ENCODE data around the gene LCOR. TPM values are rescaled to one million over a fixed set of nuclear protein-coding genes. Genes with fewer than 3 reads are reported as not detected.
"Not testable (repeated sequence)": the region's sequence is repeated elsewhere in the genome, so short reads cannot be mapped to it uniquely, and the experiment has no call there.

Gene LCOR
- total RNA-seq, 1 donor from 2014 or later, result 35.3 TPM

DNA sequence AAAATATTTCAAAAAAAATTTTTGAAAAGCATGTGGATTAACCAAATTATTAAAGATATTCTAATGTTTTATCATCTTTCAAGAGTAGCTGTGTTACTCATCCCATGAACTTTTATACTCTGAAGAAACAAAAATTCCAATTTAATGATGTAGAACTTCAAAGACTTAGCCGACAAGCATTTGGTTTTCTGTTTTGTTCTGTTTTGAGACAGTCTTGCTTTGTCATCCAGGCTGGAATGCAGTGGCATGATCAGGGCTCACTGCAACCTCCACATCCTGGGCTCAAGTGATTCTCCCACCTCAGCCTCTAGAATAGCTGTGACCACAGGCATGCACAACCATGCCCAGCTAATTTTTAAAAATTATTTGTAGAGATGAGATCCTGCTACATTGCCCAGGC lies 17.8 kb upstream of the LCOR start:
- no peaks in the 10 kb centered on the region for H4K20me1 ChIP-seq (ENCODE audit: low read depth)
- no peaks in the 10 kb centered on the region for H3K4me1 ChIP-seq
- TF ChIP-seq EZH2phosphoT487 (IDR thresholded peaks at IDR 0.05), result no peak
- no peaks in the 10 kb centered on the region for H3K27me3 ChIP-seq
- H3K27me3 Mint-ChIP-seq (ENCODE audit: insufficient read depth, low read depth), result peaks cover 4% of the 10 kb centered on the region
- no peaks in the 10 kb centered on the region for H3K36me3 Mint-ChIP-seq
- H3K4me3 ChIP-seq, result no peak overlapping the region
- no peak overlapping the region for H3K4me2 ChIP-seq
- H3K9ac ChIP-seq, result no peak overlapping the region
- H3K4me1 Mint-ChIP-seq, result no peaks in the 10 kb centered on the region
- H3F3A ChIP-seq (ENCODE audit: low read depth), result peaks cover 5% of the 10 kb centered on the region
- H3K27ac Mint-ChIP-seq, result no peak overlapping the region
- H3K27ac ChIP-seq, result no peak overlapping the region
- H3K9me3 Mint-ChIP-seq, result no peaks in the 10 kb centered on the region
- no peak for DNase-seq (ENCODE audit: low spot score)
- H3K9me3 ChIP-seq (ENCODE audit: low read depth), result no peaks in the 10 kb centered on the region
- no peaks in the 10 kb centered on the region for H3K79me2 ChIP-seq (ENCODE audit: low read depth)
- H3K36me3 ChIP-seq, result no peaks in the 10 kb centered on the region
- H2AFZ ChIP-seq (replicated peaks), result no peak overlapping the region
- no peak overlapping the region for H3K4me3 Mint-ChIP-seq

DNA sequence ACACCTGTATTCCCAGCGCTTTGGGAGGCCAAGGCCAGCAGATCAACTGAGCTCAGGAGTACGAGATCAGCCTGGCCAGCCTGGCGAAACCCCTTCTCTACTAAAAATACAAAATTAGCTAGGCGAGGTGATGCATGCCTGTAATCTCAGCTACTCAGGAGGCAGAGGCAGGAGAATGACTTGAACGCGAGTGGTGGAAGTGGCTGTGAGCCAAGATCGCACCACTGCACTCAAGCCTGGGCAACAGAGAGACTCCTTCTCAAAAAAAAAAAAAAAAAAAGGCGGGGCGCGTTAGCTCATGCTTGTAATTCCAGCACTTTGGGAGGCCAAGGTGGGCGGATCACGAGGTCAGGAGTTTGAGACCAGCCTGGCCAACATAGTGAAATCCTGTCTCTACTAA lies 13.1 kb upstream of the LCOR start:
- not testable (repeated sequence) for H3K4me1 Mint-ChIP-seq; H3K27me3 ChIP-seq; H3K4me3 Mint-ChIP-seq; H3F3A ChIP-seq (ENCODE audit: low read depth); H3K27ac ChIP-seq; H3K9me3 Mint-ChIP-seq; H2AFZ ChIP-seq (replicated peaks); DNase-seq (ENCODE audit: low spot score); H3K79me2 ChIP-seq (ENCODE audit: low read depth); H3K36me3 Mint-ChIP-seq; H3K27ac Mint-ChIP-seq; H4K20me1 ChIP-seq (ENCODE audit: low read depth); H3K9me3 ChIP-seq (ENCODE audit: low read depth); H3K27me3 Mint-ChIP-seq (ENCODE audit: insufficient read depth, low read depth); H3K36me3 ChIP-seq; H3K4me1 ChIP-seq; H3K4me2 ChIP-seq; H3K9ac ChIP-seq; H3K4me3 ChIP-seq

DNA sequence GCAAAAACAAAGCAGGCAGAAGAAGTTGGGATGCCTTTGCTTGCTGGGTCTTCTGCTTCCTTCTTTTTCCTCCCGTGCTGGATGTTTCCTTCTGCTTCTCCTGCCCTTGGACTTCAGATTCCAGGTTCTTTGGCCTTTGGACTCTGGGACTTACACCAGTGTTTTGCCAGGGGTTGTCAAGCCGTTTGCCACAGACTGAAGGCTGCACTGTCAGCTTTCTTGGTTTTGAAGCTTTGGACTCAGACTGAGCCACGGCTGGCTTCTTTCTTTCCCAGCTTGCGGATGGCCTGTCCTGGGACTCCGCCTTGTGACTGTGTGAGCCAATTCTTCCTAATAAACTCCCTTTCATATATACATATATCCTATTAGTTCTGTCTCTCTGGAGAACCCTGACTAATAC lies 11.3 kb upstream of the LCOR start:
- H3K79me2 ChIP-seq (ENCODE audit: low read depth), result no peaks in the 10 kb centered on the region
- no peaks in the 10 kb centered on the region for H3K36me3 Mint-ChIP-seq
- H3K4me1 Mint-ChIP-seq, result no peaks in the 10 kb centered on the region
- no peak overlapping the region for H3K27ac Mint-ChIP-seq
- TF ChIP-seq, protein P1, sequence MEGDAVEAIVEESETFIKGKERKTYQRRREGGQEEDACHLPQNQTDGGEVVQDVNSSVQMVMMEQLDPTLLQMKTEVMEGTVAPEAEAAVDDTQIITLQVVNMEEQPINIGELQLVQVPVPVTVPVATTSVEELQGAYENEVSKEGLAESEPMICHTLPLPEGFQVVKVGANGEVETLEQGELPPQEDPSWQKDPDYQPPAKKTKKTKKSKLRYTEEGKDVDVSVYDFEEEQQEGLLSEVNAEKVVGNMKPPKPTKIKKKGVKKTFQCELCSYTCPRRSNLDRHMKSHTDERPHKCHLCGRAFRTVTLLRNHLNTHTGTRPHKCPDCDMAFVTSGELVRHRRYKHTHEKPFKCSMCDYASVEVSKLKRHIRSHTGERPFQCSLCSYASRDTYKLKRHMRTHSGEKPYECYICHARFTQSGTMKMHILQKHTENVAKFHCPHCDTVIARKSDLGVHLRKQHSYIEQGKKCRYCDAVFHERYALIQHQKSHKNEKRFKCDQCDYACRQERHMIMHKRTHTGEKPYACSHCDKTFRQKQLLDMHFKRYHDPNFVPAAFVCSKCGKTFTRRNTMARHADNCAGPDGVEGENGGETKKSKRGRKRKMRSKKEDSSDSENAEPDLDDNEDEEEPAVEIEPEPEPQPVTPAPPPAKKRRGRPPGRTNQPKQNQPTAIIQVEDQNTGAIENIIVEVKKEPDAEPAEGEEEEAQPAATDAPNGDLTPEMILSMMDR (IDR thresholded peaks at IDR 0.05), result no peak
- TF ChIP-seq EZH2 (IDR thresholded peaks at IDR 0.05), result no peak
- TF ChIP-seq EZH2phosphoT487 (IDR thresholded peaks at IDR 0.05), result no peak
- DNase-seq (ENCODE audit: low spot score), result no peak
- no peaks in the 10 kb centered on the region for H3K27me3 ChIP-seq
- no peak overlapping the region for H3K4me3 ChIP-seq
- H2AFZ ChIP-seq (replicated peaks), result no peak overlapping the region
- H3F3A ChIP-seq (ENCODE audit: low read depth), result peaks cover 5% of the 10 kb centered on the region
- H3K9me3 Mint-ChIP-seq, result no peaks in the 10 kb centered on the region
- H3K36me3 ChIP-seq, result no peaks in the 10 kb centered on the region
- H3K4me1 ChIP-seq, result no peaks in the 10 kb centered on the region
- H4K20me1 ChIP-seq (ENCODE audit: low read depth), result no peaks in the 10 kb centered on the region
- H3K9me3 ChIP-seq (ENCODE audit: low read depth), result no peaks in the 10 kb centered on the region
- H3K9ac ChIP-seq, result no peak overlapping the region
- peaks cover 6% of the 10 kb centered on the region for H3K27me3 Mint-ChIP-seq (ENCODE audit: insufficient read depth, low read depth)
- no peak overlapping the region for H3K27ac ChIP-seq
- no peak overlapping the region for H3K4me3 Mint-ChIP-seq
- H3K4me2 ChIP-seq, result no peak overlapping the region

DNA sequence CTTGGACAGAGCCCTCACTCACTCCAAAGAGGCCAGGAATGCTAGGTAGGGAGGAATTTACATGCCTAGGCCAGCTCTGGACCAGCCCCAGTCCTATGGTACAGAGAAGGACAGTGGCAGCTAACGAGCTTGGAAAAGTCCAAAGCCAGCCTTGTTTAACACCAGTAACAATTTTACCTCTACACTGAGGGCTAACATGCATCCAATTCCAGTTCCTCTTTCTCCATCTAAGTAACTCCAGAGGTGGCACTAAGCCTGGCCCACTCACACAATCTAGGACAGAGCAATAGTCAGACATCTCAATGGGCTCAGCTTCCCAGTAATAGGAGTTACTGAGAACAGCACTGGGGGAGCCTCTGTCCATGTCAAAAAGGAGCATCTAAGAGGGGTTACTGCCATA lies 5.7 kb upstream of the LCOR start:
- Mint-ChIP-seq H3K27ac (no peak overlapping the region), H3K4me1 (peaks cover 16% of the 10 kb centered on the region), H3K27me3 (ENCODE audit: insufficient read depth, low read depth) (peaks cover 4% of the 10 kb centered on the region), H3K4me3 (no peak overlapping the region), H3K9me3 (no peaks in the 10 kb centered on the region), H3K36me3 (no peaks in the 10 kb centered on the region)
- Histone ChIP-seq H3K27me3 (no peaks in the 10 kb centered on the region), H3K79me2 (ENCODE audit: low read depth) (no peaks in the 10 kb centered on the region), H3K4me2 (no peak overlapping the region), H3K9me3 (ENCODE audit: low read depth) (no peaks in the 10 kb centered on the region), H3K9ac (no peak overlapping the region), H2AFZ (replicated peaks) (peak overlapping the region; percentile 8), H3F3A (ENCODE audit: low read depth) (peaks cover 8% of the 10 kb centered on the region), H3K4me3 (no peak overlapping the region), H4K20me1 (ENCODE audit: low read depth) (no peaks in the 10 kb centered on the region), H3K27ac (no peak overlapping the region), H3K36me3 (no peaks in the 10 kb centered on the region), H3K4me1 (peaks cover 4% of the 10 kb centered on the region)
- DNase-seq (ENCODE audit: low spot score), result no peak
- TF ChIP-seq EZH2 (IDR thresholded peaks at IDR 0.05) (no peak), EZH2phosphoT487 (IDR thresholded peaks at IDR 0.05) (no peak)

DNA sequence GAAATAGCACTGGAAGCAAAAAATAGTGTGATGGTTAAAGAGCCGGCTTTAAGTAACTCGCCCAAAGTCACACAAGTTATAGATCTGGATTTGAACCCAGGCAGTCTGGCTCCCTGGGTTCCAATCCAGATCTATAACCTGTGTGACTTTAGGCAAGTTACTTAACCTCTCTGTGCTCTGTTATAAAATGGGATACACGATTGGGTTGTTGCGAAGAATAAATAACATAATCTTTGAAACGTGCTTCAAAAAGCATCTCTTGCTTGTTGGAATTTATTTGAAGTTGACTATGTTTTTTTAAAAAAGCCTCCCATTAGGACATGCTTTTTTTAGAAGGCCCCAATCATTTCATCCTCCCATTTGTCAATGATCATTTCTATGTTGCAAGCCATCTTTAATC lies 3.5 kb upstream of the LCOR start:
- TF ChIP-seq, protein P1 (IDR thresholded peaks at IDR 0.05), result no peak
- no peak for TF ChIP-seq EZH2phosphoT487 (IDR thresholded peaks at IDR 0.05)
- no peak for TF ChIP-seq EZH2 (IDR thresholded peaks at IDR 0.05)
- Mint-ChIP-seq H3K27me3 (ENCODE audit: insufficient read depth, low read depth) (peaks cover 5% of the 10 kb centered on the region), H3K36me3 (no peaks in the 10 kb centered on the region), H3K4me3 (peak overlapping the region; percentile 8), H3K27ac (no peak overlapping the region), H3K4me1 (peaks cover 19% of the 10 kb centered on the region), H3K9me3 (peaks cover 2% of the 10 kb centered on the region)
- Histone ChIP-seq H3K27ac (no peak overlapping the region), H3K9ac (no peak overlapping the region), H3K4me3 (no peak overlapping the region), H3K4me2 (no peak overlapping the region), H3F3A (ENCODE audit: low read depth) (peaks cover 21% of the 10 kb centered on the region), H4K20me1 (ENCODE audit: low read depth) (no peaks in the 10 kb centered on the region), H3K4me1 (peaks cover 4% of the 10 kb centered on the region), H2AFZ (replicated peaks) (no peak overlapping the region), H3K27me3 (no peaks in the 10 kb centered on the region), H3K79me2 (ENCODE audit: low read depth) (peaks cover under 1% of the 10 kb centered on the region), H3K9me3 (ENCODE audit: low read depth) (no peaks in the 10 kb centered on the region), H3K36me3 (no peaks in the 10 kb centered on the region)
- no peak for DNase-seq (ENCODE audit: low spot score)

All from neural progenitor cell (in vitro differentiated cells).